Left ventricle myocardium inferior (tissue), 1 donor: ENCODE data around the gene IRX2. TPM values are rescaled to one million over a fixed set of nuclear protein-coding genes. Genes with fewer than 3 reads are reported as not detected.

Source experiments
- DNase-seq: peaks from one replicate; pipeline ENCODE4 v3.0.0-alpha.2; 2020
- H3K27ac ChIP-seq: fragments of 200-600 bp; replicated peaks from 2 replicates; pipeline ENCODE4 v1.8.0; 2021
- H3K27me3 ChIP-seq: fragments of 200-600 bp; 2 replicates; pipeline ENCODE4 v1.8.0; 2021; ENCODE audit warnings: low read depth
- H3K36me3 ChIP-seq: fragments of 200-600 bp; 2 replicates; pipeline ENCODE4 v1.8.0; 2021
- H3K4me1 ChIP-seq: fragments of 200-600 bp; 2 replicates; pipeline ENCODE4 v1.8.0; 2021
- H3K4me3 ChIP-seq: fragments of 200-600 bp; 2 replicates; pipeline ENCODE4 v1.8.0; 2021; ENCODE audit warnings: mild to moderate bottlenecking, moderate library complexity
- H3K9me3 ChIP-seq: fragments of 200-600 bp; replicated peaks from 2 replicates; pipeline ENCODE4 v1.8.0; 2021
- CTCF ChIP-seq: fragments of 200-600 bp; IDR thresholded peaks from 2 replicates; pipeline ENCODE4 v1.8.0; 2021; ENCODE audit warnings: antibody characterized with exemption, mild to moderate bottlenecking, borderline replicate concordance
- intact Hi-C: fragments of 100-400 bp; cut with micrococcal nuclease; formaldehyde crosslinking; loops from one replicate; pipeline ENCODE4 v1.11.0; 2022
- total RNA-seq: library from RNA; stranded (reverse); fragmentation: NEBNext Ultra II Directional; extraction: Animal tissue kit (Norgen Biotek cat#: 25700); gene quantifications from one replicate; pipeline ENCODE4 v1.2.1, GENCODE V29; 2021
- donor health status: DM: no; HTN: yes; CAD: no; lungs with severe emphysema.

The IRX2 gene
- total RNA-seq, 1 donor from 2014 or later, result 6.2 TPM

GRCh38 chr5:2697041-2697440, 54.4 kb downstream of the IRX2 start:
- intact Hi-C loops, result no loop called here
- TF ChIP-seq CTCF, result no peak
- no peak for DNase-seq
- Histone ChIP-seq H3K27ac (no peak overlapping the region), H3K9me3 (peaks cover 9% of the 10 kb centered on the region), H3K4me1 (no peaks in the 10 kb centered on the region), H3K4me3 (no peak overlapping the region), H3K36me3 (no peaks in the 10 kb centered on the region), H3K27me3 (peaks cover 54% of the 10 kb centered on the region)
